ENCODE data around the gene VPS33A.

GRCh38 chr12:122298071-122298748 is 31.9 kb upstream of the VPS33A start:
- no peak for TF ChIP-seq CTCF (IDR thresholded peaks at IDR 0.05; ENCODE audit: low read depth, low read length)
- TF ChIP-seq EZH2phosphoT487 (IDR thresholded peaks at IDR 0.05; ENCODE audit: low read depth) = no peak
